Stimulated activated CD8-positive, alpha-beta memory T cell treated with anti-CD3 and anti-CD28 coated beads, Interleukin-7, amount 100 ng/mL, for 24 hours (primary cell): Measurements from ENCODE around the gene SLC25A29.
A peak's percentile ranks its signal among the peaks of the same experiment; 100 is the strongest.
"Not testable (repeated sequence)": the region's sequence is repeated elsewhere in the genome, so short reads cannot be mapped to it uniquely, and the experiment has no call there.

Experiments used
- DNase-seq: peaks from one replicate; pipeline ENCODE4 v3.0.0-alpha.2; 2020; ENCODE audit warnings: low read depth

Gene SLC25A29

DNA sequence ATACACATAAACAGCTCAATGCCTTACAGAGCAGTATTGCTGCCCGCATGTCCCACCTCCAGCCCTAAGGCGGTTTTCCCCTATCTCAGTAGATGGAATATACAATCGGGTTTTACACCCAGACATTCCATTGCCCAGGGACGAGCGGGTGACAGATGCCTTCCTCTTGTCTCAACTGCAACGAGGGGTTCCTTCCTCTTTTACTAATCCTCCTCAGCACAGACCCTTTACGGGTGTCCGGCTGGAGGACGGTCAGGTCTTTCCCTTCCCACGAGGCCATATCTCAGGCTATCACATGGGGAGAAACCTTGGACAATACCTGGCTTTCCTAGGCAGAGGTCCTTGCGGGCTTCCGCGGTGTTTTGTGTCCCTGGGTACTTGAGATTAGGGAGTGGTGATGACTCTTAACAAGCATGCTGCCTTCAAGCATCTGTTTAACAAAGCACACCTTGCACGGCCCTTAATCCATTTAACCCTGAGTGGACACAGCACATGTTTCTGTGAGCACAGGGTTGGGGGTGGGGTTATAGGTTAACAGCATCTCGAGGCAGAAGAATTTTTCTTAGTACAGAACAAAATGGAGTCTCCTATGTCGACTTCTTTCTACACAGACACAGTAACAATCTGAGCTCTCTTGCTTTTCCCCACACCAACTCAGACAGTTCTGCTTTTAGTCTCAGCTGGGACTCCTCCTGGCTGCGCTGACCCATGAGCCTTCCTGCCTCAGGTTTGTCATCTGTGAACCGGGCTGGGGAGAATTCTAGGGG lies 6.0 kb upstream of the SLC25A29 start:
- DNase-seq = not testable (repeated sequence)

DNA sequence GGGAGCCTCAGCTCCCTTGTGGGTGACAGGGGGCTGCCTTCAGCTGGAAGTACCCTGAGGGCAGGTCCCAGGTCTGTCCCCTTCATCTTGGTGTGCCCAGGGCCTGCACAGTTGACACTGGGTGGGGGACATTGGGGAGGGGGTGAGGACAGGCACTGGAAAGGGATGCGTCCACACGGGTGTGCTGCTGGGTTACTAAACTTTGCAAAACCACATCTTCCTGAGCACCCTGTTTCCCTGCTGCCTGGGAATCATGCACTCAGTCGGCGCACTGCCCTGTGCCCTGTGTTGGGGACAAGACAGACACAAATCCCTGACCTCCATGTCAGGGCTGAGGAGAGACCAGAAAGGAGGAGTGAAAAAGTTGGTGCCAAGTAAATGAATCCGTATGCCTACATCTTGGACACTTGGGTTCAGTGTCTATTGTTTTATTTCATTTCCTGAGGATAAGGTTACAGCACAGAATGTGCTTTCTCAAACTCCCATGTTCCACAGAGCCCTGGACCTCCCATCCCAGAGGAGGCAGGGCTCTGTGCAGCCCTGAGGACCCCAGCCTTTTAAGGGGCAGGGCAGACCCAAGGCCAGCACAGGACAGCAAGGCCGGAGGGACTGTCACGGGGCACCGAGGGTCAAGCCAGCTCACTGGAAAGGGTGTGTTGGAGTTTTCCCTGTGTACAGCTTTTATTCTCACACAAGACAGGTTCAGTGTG lies 2.9 kb upstream of the SLC25A29 start:
- no peak for DNase-seq

DNA sequence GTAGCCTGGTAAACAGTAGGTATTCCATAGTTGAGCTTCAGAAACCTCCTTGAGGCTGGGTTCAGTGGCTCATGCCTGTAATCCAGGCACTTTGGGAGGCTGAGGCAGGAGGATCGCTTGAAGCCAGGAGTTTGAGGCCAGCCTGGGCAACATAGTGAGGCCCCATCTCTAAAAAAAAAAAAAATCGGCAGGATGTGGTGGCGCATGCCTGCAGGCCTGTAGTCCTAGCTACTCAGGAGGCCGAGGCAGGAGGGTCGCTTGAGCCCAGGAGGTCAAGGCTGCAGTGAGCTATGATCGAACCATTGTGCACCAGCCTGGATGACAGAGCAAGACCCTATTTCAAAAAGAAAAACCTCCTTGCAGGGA lies 2.2 kb upstream of the SLC25A29 start:
- DNase-seq = not testable (repeated sequence)

DNA sequence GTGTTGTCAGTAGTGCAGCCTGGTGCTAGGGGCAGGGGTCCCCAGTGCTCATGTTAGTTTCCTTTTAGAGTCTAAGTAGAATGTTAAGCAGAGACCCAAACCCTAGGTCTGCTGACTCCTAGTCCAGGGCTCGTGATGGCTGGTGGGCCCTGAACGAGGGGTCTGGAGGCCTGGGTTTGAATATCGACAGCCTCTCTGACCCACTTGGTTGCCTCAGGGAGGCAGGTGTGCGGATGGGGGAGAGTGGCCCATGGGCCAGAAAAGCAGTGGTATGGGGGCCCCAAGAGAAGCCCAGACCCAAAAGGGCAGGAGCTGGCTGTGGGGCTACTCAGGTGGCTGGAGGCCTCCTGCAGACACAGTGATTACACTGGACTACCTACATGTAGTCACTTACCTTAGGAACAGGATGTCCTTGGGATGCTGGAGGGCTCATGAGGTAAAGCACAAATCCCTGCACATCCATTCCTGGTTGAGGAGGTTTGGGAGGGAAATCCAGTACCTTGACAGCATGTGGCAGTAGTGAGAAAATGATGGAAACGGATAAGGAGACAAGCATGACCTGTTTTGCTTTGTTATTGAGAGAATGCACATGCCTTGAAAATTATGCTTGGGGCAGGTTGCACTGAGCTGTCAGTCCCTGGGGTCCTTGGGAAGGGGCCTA lies 1.7 kb upstream of the SLC25A29 start:
- DNase-seq = no peak

DNA sequence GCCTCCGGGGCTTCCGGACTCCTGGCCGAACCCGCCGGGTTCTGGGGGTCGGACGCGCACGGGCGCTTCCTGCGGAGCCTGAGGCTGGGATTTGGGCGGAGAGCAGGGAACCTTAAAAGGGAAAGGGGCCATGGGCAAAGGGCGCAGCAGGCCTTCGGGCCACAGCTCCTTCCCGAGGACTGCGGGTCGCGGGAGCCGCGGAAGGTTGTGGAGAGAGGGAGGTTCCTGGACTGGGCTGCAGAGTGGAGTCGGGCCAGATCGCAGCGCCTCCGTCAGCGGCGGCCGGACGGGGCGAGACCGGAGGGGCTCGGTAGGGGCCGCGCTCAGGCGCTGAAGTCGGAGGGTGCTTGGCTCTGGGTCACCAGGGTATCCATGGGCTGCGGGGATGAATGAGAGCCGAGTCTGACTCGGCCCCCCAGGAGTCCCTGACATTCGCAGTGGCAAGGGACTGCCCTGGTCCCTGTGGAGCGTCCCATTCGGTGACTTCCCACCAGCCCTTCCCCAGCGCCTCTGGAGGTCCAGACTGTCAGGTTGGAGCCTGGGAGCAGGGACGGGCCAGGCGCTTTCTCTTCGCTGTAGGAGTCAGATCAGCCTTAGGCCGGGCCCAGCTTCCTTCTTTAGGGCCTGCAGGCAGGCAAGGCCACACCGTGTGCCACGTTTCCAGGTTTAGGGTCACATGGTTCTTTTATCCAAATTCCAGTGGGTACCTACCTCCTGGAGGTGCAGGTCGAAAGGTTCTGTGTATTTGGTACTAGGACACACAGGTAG lies 938 bp upstream of the SLC25A29 start:
- DNase-seq = no peak

DNA sequence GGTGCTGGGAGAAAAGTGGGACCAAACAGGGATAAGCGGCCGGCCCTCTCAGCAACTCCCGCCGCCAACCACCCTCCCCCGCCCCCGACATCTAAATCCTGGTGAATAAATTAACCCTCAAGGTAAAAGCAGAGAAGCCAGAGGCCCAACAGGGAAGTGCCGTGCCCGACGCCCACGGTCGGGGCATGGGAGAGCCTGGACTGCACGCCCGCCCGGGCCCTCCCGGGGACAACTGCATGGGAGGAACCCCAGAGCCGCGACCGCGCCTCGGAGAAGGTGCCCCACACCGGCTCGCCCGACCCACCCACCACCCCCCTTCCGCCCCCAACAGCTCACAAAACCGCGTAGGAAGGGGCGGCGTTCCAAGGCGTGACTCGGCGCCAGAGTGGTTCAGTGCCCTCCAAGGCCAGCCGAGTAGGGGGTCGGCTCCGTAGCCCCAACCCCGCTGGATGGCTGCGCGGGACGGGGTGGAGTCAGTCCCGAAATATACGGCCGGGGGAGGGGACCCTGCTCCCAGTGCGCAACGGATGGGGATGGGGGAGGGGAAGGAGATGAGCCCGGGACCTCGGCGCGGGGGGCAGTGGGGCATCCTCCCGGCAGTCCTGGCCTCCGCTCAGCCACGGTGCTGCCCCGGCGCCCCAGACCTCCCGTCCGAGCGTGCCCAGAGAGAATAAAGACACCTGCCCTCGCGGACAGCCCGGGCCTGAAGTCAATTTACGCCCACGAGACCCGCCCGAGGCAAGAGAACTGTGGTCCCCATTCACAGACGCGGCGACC lies 732 bp downstream of the SLC25A29 start:
- DNase-seq = peak; percentile 14

DNA sequence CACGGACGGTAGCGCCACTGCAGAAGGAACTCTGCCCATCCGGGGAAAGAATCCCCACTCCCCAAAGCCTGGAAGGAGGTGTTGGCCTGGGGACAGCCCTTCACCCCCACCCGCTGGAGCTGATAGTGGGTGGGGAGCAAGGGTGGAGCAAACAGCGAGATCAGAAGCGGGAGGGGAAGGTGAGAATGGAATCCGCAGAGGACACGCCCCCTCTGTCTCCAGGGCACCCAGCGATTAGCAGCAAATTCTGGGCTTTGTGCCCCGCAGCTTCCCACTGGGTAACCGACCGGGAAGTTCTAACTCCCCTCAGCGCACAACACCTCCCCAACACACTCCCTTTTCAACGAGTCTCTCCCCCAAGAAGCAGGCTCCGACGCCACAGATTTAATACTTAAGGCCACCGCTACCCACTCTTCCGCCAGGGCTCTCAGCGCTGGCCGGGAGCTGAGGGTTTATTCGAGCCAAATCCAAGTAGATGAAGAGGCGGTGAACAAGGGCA lies 1.4 kb downstream of the SLC25A29 start:
- no peak for DNase-seq

DNA sequence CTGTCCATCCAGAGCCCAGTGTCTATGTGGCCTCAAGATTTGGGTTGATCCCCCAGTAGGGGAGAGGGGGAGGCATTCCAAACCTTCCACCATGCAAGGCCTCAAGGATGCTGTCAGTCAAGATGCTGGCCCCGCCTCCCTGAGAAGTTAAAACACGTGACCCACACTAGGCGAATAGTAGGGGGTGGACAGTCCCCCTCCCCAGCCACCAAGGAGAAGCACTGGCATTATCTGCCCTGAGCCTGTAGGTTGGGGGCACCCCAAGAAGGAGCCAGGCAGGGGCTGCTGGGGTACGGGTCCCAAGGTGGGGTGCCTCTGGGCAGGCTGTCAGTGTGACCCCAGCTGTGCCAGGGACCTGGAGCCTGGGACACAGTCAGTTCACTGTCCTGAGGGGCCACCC lies 2.3 kb downstream of the SLC25A29 start:
- no peak for DNase-seq

DNA sequence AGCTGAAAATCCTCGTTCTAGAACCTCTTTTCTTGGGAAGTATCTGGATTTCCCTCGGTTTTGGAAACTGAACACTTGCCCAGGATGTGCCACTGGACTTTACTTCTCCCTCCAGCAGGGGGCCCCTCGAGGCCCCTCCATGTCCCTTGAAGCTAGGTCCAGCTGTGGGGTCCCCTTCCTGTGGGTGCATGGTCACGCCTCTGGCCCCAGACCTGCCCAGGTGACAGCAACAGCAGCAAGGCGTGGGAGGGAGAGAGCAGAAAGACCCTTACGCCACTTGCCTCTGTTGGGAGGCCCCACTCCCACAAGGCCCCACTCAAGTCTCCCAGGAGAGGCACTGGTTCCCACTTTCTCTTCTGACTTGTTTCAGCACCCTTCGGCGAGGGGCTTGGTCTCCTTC lies 3.1 kb downstream of the SLC25A29 start:
- DNase-seq = no peak

DNA sequence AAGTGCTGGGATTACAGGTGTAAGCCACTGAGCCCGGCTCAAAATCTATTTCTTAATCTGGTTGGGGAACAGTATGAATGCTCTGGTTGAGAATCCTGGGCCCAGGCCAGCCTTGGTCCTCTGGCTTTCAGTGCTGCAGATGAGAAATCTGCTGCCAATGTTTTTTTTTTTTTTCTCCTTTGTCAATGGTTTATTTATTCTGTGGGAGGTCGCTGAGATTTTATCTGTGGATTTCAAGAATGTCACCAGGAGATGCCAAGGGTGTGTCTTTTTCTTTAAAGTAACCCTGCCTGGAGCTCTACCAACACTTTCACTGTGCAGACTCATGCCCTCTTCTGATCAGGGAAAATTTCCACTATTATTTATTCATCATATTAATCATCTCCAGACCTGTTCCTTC lies 3.6 kb downstream of the SLC25A29 start:
- DNase-seq = no peak

DNA sequence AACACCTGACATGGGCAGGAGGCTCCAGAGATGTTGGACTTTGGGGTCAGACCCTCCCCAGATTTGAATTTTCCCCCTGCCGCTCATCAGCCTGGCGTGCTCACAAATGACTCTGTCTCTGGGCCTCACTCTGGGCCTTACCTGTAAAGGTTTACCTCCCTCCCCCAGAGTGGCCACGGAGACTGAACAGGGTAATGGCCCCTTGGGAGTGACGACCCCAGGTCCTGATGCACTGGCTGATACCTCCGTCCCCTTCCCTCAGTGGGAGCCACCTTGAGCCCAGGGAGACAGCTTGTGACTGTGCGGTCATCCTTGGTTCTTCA lies 7.0 kb downstream of the SLC25A29 start:
- no peak for DNase-seq

DNA sequence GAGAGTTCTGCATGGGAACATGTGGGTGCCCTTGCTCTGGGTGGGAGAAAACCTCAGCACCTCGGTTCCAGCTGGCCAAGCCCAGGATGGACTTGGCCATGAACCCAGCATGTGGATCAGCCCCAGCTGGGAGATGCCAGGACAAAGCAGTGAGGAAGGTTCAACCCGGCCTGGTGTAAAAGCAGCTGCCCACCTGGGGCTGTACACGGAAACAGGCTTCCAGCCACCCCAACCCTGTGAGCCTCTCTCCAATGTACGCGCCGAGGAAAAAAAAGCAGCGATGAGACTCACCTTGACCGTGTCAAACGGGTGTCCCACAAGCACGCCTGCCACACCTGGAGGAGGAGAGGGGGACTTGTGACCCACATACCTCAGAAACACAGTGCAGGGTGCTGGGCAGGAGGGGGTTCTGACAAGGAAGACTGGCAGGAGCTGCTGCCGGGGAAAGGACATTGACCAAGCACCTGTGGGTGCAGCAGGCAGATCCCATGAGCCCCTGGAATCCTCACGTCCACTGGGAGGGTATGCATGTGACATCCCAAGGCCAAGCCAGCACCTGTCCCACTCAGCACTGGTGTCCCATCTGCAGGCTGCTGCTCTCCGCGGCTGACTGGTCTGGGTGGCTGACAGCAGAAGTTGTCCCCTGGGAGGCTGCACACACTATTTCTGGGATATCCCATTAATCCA lies 7.5 kb downstream of the SLC25A29 start:
- DNase-seq = no peak

DNA sequence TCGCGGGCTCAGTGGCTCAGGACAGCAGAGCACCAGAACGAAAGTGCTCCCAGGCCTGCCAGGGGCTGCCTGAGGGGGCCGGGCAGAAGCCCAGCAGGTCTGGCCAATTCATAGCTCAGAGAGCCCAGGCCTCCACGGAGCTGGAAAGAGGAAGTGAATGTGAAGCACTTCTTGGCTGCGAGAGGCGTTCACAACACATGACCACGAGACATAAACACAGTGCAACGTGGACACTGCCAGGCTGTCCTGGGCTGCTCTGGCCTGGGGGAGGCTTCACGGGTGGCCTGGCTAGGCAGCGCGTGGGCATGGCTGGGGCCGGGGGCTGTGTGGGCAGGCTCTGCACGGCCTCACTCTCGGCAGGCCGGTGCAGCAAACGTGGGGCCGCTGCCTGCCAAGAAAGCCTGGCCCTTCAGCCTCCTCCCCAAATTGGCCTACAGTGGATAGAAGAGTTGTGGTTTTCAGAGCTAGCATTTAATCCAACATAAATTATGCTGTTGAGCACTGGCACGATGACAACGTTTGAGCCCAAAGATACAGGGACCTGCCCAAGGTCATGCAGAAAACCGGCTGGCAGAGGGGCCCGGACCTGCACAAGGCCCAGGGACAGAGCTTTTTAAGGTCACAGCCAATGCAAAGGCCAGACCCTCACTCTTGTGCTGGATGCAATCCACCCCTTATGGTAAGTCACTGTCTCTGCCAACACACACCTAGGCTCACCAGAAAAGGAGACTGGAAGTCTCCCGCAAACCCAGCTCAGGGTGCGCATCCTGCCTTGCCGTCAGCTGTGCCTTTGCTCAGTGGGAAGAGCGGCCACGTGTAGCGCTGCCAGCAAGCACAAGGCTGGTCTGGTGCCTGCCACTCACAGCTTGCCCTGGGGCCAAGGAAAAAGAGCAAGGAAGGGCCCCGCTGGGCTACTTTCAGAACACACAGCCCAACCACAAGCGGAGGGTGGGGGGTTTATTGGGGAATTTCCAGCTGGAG lies 8.6 kb downstream of the SLC25A29 start:
- no peak for DNase-seq

DNA sequence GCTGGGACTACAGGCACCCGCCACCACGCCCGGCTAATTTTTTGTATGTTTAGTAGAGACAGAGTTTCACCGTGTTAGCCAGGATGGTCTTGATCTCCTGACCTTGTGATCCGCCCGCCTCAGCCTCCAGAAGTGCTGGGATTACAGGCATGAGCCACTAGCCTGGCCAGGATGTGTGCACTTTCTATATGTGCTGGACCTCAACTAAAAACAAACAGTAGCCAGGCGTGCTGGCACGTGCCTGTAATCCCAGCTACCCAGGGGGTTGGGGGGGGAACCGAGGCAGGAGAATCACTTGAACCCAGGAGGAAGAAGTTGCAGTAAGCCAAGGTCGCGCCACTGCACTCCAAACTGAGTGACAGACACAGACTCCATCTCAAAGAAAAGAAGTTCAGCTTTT lies 9.5 kb downstream of the SLC25A29 start:
- not testable (repeated sequence) for DNase-seq

DNA sequence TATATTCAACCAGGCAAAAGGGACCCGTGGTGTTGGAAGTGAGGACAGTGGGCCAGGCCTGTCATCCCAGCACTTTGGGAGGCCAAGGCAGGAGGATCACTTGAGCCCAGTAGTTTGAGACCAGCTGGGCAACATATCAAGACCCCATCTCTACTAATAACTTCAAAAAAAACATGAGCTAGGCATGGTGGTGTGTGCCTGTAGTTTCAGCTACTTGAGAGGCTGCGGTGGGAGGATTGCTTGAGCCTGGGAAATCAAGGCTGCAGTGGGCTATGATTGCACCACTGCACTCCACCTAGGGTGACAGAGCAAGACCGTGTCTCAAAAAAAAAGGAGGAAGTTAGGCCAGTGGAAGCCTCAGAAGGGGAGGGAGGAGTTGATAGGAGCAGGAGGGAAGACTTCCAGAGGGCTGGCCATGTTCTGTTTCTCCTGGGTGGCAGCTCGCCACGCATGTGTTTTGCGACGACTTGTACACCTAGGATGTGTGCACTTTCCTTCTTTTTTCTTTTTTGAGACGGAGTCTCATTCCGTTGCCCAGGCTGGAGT lies 10.1 kb downstream of the SLC25A29 start:
- DNase-seq = no peak

DNA sequence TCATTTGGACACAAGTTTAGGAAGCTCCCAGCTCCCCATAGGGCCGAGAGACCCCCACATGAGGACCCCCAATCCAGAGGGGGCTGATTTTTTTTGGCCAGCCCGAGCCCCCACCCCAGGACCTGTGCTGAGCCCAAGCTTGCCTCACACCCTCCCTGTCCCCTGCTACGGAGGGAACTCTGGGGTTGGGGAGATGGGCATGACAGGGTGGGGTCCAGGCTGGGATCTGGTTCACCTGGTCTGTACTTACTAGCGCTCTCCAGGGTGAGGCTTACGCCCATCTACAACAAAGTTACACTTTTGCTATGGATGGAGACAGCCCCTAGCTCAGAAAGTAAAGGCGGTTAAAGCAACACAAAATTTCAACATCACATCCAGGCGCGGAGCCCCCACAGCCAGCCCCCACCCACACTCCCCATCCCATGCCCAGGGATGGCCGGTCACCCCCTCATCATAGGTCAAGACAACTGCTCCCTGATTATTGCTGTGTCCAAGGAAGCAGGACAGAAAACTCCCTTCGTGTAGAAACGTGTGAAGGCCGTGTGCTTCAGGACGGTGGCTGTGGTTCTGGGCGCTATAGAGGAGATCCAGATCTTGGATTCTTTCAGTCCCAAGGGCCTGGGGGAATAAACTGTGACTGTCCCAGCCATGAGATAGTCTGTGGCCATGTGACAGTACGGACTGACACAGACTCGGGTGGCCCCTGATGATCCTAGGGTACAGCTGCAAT lies 10.7 kb downstream of the SLC25A29 start:
- no peak for DNase-seq

DNA sequence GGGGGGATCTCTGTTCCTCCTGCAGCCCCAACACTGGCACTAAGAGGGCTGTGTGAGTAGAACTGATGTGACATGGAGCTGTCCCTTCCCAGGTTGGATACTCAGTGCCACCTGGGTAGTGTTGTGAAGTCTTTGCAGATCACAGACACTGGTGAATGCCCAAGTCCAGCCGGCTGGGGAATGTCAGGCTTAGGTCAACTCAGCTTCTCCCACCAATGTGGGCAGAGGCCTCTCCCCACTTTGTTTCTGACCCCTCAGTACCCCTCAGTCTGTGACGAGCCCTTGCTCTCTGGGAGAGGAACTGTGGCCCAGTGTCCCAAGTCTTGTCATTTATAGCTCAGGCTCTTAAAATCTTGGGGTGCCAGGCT lies 11.3 kb downstream of the SLC25A29 start:
- DNase-seq = no peak

DNA sequence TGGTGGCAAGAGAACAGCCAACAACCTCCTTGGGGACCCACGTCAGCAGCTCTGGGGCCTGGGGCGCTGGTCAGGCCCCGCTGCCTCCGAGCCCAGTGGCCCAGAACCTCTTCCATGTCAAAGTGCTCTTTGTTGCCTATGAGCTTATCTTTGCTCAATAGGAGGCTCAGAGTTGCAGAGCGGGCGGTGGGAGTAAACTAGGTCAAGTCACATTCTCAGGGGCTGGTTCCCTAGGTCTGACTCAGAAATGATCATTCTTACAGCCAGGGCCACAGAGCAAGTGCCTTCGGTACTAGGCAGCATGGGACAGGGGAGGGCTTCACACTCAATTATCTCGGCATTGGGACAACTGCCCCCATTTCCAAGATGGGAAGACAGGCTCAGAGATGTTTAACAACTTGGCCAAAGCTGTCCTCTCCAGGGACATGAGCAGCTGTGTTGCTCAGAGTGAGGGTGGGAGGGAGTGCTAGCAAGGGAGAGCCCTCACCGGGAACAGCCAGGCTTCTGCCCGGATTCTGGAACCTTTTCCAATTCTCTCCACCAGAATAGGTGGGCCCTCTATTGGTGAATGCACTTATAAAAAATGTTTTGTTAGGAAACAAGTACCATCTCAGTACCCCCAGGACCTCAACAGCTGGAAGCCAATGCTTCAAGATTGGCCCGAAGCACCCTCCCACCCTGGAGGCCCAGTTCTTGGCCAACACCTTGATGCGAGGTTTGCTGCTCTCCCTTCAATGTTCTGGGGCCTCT lies 11.9 kb downstream of the SLC25A29 start:
- DNase-seq = no peak
